Embryonic facial prominence (tissue), 1 donor: ENCODE data around the gene NTSR1.

ENCODE experiments used
- DNase-seq: peaks from one replicate; pipeline ENCODE4 v3.0.0-alpha.2; 2016; ENCODE audit errors: extremely low spot score

Gene NTSR1

DNA sequence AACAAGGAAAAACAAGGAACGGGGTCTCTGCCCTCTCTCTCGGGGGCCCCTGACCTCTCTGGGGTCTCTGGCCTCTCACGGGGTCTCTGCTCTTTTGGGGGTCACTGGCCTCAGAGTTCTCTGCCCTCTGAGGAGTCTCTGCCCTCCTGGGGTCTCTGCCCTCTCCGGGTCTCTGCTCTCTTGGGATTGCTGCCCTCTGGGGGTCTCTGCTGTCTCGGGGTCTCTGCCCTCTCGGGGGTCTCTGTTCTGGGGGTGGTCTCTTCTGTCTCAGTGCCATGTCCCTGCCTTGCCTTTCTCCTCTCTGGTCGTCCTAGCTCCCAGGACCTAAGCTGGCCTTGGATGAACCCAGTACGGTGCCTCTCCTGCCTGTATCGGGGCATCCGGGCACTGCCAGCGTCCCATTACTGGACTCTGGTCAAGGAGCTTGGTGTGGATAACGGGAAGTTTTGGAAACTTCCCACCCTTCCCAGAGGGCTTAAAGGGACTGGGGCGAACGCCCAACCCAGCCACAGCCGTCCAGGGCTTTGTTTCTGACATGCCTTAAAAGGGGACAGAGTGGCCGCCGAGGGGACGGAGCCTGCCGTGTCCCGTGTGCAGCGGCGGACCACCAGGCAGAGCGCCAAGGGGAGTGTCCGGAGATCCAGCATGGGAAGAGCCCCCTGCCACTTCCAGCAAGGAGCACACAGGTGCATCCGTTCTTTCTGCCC lies 62.9 kb downstream of the NTSR1 start:
- DNase-seq, result no peak

DNA sequence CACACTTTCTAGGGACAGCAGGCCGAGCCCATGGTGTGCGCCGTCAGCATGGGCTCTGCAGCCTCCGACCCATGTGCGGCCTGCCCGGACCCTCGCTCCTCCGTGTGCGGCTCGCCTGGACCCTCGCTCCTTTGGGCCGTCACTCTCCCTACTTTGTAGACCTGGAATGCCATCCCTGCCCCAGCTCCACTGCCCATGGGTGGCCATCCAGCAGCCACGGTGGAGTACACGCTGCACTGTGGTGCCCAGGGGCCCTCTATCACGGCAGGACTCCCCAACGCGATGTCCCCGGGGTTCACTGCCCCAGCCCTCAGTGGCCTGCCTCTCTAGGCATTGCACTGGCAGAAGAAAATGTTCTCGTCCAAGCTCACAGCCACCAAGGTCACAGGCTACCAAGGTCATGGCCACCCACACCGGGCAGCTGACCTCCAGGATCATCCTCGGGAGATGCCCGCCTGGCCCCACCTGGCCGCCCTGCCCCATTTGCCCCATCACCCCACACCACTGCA lies 63.5 kb downstream of the NTSR1 start:
- DNase-seq, result no peak

DNA sequence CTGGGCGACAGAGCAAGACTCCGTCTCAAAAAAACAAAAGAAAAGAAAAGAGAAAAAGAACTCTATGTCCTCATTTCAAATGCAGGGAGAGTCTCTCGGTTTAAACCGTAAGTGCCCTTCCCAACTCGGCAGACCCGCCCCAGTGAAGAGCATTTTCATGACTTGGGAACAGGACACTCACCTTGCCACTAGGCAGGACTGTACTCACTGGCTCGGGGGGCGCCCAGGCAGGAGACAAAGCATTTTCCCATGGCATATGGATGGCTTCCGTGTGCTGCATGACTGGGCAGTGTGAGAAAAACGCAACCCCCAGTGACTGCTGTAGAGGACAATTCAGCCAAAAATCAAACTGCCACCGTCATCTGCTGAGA lies 64.0 kb downstream of the NTSR1 start:
- DNase-seq, result no peak

DNA sequence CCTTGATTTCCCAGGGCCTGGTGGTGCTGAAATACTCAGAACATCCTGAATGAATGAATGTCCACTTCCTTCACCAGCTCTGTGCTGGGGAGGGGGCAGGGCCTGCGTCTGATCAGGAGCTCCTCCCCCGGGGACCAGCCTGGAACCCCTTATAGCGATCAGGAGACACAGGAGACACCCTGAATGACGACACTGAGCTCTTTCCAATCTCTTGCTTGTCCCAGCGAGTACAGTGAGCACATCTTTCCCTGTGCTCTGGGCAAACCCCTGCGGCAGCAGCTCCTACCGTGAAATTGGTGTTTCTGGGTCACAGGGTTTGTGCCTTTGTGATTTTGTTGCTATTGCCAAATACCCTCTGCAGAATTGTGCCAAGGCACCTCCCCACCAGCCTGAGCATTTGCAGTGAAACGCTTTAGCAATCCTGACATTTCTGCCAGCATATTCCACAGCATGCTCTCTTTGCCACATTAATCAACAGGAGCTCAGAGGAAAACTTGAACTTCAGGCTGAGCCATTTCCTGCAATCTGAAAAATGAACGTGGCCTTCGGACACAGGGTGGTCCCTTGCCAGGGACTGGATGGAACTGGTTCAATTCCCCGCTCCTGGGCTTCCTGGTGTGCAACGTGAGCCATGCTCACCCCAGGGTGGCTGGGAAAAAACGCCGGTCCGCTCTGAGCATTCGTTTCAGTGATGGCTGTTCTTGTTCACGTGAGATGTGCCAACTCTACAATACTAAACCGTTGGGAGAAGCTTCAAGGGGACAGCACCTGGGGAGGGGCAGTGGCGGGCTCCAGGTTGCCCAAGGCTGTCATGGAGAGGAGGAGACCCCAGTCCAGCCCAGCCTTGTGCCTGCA lies 64.6 kb downstream of the NTSR1 start:
- DNase-seq, result no peak

DNA sequence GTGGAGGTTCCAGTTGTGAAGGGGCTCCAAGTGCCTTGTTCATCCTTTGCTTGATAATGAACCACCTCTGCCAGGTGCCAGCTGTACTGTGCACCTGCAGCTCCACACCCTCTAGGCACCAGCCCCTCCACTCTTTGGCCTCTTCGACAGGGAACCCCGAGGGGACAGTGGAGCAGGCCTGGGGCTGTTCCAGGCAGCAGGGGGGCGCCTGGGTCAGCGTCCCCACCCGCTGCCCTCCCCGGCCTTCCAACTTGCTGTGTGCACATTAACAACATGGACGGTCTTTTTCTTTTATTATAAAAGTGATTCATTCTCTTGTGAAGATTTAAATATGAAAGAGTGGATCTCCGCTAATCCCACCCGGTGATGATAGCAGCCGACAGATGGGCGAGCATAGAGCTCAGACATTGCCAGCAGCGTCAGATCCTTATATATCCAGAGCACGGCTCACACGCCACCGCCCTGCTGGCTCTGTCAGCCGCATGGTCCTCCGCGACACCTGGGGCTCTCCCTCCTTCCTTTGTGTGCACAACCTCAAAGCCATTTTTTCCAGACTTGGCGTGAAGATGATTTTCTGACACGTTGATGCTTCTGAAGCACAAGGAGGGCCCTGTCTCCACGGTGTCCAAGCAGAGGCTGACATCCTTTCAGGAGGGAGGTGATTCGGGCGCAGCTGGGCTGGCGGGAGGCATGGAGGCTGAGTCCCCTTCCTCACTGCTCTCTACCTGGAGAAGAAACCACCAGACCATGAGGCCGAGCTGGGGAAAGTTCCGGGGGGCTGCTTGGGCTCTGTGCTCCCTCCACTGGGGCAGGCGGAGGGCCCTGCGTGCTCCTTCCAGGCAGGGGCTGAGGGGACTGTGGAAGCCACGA lies 65.4 kb downstream of the NTSR1 start:
- no peak for DNase-seq

DNA sequence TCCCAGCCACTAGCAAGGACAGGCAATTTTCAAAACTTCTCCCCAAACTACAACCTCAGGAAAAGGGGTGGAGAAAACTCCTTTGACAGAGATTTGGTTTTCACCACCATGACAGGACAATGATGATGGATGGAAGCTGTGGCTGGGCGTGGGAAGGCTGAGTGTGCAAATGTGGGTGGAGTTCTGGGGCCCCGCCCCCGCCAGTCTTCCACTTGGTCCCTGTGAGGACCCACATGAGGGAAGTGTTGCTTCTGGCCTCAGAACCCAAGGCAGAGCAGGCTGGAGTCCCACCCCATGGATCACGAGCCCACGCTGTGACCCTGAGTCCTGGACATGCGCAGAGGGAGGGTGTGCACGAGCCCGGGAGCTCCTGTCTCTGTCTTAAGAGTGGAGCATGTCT lies 66.1 kb downstream of the NTSR1 start:
- DNase-seq, result no peak

DNA sequence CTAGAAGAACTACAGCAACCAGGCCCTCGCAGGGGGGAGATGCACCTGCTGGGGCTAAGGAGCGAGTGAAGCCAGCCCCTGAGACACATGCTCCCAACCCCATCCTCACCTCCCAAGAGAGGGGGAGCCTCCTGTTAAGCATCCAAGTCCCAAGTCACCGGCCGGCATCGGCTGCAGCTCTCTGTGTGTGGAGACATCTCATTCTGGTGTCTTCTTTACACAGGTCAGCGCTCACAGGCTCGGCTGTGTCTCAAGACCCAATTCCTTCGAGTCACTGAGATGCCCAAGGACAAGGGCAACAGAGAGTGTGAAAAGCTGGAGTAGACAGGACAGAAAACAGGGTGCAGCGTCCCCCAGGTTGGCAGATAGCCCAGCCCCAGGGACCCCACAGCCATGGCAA lies 66.6 kb downstream of the NTSR1 start:
- no peak for DNase-seq

DNA sequence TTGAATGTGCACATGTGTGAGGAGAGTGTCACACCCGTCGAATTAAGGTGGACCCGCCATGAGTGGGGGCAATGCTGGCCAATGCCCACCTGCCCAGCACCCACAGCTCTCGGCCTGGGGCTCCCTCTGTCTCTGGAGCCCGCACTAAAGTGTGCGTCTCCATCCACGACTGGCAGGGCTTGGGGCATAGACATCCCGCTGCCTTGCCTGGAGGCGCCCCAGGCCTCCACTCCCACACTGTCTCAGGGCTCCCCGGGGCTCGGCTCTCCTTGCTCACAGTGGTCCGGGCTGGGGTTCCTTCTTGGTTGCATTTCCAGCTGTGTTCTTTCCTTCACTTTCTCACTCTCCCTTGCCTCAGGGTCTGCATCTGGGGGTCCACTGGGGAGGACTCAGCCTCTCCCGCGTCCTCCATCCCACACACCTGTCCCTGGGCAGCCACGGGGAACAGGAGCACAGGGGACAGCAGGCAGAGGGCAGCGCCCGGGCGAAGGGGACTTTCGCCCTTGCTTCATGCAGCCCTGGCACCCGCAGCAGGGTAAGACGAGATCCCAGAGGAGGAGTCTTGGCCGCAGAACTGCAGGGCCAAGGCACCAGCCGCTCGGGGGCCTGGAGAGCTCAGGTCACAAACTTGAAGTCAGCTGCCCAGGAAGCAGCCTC lies 67.5 kb downstream of the NTSR1 start:
- DNase-seq, result no peak

DNA sequence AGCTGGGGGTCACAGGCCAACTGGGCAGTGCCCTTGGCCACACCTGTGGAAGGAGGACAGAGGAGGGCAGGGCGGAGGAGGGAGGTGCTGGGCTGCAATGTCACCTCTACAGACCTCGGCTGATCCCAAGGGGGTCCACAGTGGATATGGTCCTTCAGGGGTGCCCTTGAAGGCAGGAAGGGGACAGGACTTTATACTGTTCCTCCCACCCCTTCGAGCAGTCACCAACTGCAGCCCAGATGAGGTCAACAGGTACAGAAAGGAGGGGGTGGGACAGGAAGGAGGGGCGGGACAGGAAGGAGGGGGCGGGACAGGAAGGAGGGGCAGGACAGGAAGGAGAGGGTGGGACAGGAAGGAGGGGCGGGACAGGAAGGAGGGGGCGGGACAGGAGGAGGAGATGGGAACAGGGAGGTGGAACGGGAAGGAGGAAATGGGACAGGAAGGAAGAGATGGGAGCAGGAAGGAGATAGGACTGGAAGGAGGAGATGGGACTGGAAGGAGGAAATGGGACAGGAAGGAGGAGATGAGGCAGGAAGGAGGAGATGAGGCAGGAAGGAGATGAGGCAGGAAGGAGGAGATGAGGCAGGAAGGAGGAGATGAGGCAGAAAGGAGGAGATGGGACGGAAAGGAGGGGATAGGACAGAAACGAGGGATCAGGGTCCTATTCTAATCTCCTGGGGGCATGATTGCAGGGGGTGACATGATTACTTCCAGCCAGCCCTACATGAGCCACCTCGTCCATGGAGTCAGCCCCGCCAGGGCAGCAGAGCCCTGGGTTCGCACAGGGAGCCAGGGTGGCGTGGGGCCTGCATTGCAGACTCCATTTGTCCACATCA lies 68.3 kb downstream of the NTSR1 start:
- no peak for DNase-seq

DNA sequence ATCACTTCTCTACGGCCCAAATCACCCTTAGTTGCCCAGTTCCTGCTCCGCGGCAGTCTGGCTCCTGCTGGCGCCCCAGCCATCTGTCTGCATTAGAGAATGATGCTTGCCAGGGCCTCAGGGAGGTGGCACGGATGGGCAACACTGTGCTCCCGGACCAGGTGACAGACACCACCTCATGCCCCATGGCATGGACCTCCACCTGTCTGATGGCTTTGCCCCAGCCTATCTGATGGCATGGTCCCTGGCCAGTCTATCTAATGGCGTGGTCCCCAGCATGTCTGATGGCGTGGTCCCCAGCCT lies 68.8 kb downstream of the NTSR1 start:
- no peak for DNase-seq

DNA sequence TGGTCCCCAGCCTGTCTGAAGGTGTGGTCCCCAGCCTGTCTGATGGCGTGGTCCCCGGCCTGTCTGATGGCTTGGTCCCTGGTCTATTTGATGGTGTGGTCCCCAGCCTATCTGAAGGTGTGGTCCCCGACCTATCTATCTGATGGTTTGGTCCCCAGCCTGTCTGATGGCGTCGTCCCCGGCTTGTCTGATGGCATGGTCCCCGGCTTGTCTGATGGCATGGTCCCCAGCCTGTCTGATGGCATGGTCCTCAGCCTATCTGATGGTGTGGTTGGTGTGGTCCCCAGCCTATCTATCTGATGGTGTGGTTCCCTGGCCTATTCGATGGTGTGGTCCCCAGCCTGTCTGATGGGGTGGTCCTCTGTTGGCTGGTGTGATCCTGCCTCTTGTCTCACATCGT lies 69.4 kb downstream of the NTSR1 start:
- no peak for DNase-seq

DNA sequence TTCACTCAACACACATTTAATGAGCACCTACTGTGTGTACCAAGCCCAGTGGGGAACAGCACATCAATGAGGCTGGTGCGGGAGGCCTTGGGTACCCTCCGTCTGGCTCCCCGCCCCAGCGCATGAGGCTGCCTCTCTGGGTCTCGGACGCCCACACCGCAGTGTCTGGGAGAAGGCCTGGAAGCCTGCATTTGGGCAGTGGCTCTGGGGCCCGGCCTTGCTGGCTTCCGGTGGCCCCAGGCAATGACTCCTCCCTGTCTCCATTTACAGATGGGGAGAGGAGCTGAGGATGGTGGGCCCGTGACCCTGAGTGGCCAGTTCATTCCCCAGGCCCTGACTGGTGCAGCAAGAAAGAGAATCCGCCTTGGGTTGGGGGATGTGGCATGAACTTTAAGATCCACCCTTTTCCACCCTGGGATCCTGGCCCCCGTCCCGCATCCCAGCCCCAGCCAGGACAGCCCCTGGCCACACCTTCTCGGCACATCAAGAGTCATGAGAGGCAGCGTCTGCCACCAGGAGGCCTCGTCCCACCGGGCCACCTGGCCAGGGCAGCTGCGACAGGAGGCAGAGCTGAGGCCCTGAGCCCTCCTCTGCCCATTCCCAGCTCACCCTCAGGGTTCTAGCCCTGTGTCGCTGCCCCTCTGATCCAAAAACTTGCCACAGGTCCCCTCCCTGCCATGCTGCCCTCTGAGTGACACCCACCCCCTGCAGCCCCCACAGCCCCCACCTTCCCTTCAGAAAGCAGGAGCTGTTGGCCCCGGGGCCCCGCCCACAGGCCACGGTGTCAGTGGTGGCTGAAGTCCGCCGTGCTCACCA lies 70.2 kb downstream of the NTSR1 start:
- no peak for DNase-seq

DNA sequence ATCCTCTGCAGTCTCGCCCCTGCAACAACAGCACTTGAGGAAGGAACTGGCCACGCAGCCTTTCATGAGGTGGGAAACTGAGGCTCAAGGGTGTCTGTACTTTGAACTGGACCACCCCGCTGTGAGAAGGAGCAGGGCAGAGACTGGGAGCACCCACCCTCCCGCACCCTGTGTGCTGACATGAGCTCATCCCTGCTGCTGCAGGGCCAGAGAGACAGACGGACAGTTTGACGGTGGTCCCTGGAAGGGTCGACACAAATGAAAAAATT lies 70.7 kb downstream of the NTSR1 start:
- DNase-seq, result no peak

DNA sequence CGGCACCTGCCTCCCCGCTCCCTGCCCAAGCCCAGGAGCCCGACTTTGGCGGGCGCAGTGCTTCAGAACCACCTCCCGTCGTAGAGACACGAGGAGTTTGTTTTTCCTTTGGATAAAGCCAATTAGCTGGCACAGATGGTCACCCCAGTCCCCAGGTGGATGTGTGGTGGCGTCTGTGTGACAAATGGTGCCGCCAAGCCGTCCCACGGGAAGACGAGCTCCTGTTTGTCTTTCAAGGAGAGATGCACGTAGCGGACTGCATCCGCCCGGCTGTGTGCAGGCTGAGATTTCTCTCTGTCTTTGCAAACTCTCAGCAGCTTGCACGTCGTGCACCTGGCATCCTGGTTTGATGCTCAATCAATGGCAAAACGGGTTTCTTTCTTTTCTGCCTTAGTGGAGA lies 71.6 kb downstream of the NTSR1 start:
- DNase-seq, result no peak

DNA sequence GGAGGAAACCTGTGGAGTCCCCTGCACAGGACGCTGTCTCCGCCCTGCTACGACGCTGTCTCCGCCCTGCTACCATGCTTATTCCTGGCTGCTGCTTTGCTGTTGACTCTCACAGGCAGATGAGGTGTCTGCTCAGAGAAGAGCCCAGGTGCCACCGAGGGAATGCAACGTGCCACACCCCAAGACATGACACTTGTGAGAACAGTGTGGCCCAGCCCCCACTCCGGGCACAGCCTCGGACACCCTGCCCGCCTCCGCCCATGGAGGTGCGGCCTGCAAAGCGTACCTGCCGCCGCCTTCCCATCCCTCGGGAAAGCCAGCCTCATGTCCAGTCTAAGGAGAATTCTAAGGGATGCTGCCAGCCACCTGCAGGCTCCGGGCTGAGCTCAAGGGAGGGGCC lies 72.1 kb downstream of the NTSR1 start:
- no peak for DNase-seq

DNA sequence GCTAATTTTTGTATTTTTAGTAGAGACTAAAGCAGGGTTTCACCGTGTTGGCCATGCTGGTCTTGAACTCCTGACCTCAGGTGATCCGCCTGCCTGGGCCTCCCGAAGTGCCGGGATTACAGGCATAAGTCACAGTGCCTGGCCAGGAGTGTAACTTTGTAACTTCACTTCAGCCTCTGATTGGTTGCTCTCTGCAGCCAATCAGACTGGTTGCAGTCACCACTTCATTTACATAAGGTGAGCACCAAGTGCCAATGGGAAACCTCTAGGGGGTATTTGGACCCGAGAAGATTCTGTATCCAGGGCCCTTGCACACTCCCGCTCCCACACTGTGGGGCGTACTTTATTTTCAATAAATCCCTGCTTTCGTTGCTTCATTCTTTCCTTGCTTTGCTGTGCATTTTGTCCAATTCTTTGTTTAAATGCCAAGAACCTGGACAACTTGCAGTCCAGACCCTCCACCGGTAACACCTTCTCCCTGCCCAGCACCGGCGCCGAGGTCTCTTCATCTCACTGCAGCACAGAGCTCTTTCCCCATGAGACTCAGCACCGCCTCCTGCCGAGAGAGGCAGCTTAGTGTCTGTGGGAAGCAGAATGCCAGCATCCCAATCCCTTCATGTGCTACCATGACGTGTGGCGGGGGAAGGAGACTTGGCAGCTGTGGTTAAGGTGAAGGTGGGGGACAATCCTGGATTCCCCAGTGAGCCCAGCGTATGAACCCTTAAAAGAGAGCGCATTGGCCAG lies 73.7 kb downstream of the NTSR1 start:
- DNase-seq, result no peak

DNA sequence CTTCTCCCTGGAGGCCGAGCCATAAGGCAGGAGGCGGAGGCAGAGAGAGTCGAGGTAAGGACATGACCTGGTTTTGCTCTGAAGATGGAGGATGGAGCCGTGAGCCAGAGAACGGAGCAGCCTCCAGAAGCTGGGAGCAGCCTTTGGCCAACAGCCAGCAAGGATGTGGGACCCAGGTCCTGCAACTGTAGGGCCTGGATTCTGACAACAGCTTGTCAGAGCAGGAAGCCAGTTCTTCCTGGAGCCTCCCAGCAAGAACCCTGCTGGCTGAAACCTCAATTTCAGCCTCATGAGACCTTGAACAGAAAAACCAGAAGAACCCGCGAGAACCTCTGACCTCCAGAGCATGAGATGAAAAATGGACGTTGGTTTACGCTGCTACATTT lies 74.2 kb downstream of the NTSR1 start:
- no peak for DNase-seq

DNA sequence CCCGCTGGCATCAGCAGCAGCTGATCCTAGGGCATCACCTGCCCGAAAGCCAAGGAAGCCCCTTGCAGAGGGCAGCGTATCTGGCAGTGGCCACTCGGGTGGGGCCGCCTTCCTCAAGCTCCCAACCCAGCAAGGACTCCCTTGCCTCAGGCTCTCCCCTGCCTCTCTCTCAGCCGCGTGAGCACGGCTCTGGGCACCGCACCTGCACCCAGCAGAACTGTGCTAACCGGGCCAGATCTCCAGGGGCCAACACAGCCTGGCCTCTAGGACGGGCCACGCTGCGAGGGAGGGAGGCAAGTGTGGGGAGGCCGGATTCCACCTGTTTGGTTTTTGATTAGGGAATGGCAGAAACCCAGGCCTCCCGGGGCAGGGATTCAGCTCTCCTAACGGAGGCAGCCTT lies 75.9 kb downstream of the NTSR1 start:
- DNase-seq, result no peak

DNA sequence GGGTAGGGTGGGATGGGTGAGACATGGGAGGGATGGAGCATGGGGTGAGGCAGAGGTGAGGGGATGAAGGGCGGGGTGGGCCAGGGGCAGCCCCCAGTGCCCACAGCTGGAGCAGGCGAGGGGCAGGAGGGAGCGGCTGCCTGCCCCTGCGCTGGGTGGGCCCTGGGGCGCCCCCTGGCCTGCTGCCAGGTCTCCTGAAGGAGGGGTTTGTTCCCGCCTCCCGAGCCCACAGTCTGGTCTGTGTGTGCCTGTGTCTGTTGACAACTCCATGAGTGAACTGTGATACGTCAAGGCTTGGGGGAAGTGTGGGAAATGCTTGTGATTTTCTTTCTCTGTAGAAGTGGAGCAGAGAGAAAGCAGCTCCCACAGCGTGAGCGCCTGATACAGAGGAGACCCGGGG lies 76.8 kb downstream of the NTSR1 start:
- DNase-seq, result no peak

DNA sequence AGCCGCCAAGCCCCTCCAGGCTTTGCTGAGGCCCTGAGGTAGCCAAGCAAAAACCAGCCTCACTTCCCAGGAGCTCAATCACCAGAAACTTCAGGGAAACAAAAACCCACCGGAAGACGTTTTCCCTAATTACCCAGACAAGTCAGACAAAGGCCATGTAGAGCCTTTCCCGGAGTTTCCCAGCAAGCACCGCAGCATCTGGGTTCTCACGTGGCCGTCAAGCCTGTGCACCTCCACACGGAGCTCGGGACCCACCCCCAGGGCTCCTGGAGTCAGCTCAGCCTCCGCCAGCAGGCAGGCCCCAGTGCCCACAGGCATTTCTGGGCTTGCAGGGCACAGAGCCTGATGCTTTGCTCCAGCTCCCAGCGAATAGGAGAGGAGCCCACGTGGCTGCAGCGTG lies 77.5 kb downstream of the NTSR1 start:
- DNase-seq, result no peak
